ELF-1 (cell line): Measurements from ENCODE around the gene PRAF2.

Experiments used
- DNase-seq: peaks from one replicate; pipeline ENCODE4 v3.0.0-alpha.2; 2016; ENCODE audit warnings: low read depth, low spot score

PRAF2 gene, protein sequence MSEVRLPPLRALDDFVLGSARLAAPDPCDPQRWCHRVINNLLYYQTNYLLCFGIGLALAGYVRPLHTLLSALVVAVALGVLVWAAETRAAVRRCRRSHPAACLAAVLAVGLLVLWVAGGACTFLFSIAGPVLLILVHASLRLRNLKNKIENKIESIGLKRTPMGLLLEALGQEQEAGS

DNA sequence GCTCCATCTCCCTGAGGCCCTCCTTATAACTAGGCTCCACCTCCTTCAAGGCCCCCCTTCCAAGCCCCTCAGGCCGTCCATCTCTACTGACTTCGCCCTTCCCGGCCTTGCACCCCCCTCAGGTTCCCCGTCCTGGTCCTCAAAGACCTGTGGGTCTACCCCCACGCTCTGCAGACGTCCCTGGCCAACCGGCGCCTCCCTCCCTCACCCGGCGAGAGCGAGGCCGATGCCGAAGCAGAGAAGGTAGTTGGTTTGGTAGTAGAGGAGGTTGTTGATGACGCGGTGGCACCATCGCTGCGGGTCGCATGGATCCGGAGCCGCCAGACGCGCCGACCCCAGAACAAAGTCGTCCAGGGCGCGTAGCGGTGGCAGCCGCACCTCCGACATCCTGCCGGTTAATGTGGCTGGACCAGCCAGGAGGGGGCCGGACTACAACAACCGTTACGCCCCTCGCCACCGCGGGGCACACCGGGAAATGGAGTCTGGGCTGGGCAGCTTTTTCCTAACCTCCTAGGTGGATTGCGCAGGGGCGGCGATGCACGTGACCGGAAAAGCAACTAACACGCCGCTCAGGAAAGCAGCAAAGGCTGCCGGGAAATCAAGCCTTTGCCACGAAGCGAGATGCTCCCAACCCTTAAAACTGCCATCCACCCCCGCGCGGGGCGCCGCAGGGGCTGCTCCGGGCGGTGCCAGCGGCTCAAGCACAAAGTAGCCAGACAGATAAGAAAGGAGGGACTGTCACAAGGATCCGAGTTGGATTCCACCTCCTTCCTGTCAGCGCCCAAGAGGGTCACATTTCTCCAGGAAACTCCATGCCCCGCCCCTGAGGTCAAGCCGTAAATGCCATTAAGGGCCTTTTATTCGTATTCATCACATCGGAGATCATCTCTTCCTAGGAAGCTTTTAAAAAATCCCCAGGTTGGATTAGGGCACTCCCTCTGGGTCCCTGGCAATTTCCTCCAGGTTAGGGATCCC is at the start of gene PRAF2:
Gene PRAF2 (minus strand): TSS at position 402 of the 975 bp plus-strand sequence. CDS start 15 bp downstream, at position 387.
- peak; percentile 97 for DNase-seq

DNA sequence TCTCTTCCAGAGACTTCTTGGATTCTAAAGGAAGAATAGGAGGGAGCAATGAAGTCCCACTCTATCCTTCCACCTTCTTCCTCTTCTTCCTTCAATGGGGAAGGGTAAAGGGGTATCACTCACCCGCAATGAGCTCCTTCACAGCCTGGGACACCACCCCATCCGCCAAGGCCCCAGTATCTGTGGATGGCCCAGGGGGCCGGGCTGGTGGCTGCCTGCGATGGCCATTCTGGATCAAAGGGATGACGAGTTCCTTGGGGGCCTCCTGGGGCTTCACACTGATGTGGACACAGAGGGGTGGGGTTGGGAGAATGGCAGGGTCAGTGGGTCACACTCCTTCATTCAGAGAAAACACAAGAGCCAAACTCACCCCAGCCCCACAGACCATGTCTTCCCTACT is 48.7 kb upstream of the PRAF2 start:
- DNase-seq: no peak

DNA sequence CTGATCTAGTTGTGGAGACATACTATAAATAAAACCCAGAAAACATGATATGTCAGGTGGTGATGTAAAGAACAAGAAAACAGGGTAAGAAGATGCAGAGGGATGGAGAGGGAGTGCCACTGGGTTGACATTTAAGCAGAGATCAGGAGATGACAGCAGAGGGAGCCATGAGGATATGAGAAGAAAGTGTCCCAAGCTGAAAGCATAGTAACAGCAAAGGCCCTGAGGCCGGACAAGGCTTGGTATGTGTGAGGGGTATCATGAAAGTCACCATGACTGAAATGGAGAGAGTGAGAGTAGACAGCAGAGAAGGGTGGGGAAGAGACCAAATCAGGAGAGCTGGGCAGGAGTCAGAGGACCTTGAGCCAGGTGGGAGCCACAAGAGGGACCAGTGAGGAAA is 46.3 kb upstream of the PRAF2 start:
- peak; percentile 34 for DNase-seq

DNA sequence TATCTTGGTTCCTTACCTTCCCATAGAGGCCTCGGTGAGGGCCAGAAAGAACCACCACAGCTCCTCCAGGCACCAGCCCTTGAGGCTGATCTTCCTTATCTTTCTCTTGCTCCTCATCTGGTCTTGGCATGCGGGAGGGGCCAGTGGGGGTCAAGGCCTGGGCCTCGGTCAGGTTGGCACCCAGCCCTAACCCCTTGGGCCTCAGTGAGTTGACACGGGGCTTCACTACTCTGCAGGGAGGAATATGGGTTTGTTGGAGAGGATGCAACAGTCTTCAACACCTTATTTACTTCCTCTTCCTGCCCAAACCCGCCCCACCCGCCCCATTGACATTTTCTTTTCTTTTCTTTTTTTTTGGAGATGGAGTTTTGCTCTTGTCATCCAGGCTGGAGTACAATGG is 43.8 kb upstream of the PRAF2 start:
- DNase-seq: no peak

DNA sequence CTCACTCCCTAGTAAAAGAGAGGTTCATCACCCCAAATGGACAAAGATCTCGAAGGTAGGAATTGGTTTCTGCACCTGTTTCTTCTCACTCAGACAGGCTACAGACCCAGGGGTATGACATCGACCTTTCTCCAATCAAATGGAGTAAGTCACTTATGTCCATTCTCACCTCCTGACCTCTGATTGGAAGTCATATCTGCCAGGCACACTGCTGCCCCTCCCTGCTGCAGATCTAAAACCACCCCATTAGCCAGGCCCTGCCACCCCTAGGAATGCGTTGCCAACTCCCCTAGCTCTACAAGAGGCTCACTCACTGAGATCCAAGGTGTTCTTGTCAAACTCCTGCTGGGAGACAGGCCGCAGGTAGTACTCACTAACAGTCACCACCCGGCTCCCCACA is 42.9 kb upstream of the PRAF2 start:
- DNase-seq: no peak

DNA sequence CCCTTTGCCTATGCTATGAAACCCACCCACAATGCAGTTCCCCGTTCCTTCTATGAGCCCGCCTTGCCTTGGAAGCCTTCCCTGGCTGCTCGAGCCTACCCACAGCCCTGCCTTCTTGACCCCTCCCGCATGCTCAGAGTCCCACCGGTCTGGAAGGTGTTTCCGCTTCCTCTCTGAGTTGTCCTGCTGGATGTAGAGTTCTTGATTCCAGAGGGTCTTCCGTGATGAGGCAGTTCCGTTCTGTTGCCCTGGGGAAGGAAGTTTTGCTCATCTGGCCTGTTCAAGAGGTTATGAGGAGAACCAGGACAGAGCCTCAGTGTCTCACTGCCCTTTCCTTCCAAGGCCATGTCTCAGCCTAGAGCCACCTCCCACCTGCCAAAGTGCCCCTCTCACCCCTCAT is 42.3 kb upstream of the PRAF2 start:
- no peak for DNase-seq

DNA sequence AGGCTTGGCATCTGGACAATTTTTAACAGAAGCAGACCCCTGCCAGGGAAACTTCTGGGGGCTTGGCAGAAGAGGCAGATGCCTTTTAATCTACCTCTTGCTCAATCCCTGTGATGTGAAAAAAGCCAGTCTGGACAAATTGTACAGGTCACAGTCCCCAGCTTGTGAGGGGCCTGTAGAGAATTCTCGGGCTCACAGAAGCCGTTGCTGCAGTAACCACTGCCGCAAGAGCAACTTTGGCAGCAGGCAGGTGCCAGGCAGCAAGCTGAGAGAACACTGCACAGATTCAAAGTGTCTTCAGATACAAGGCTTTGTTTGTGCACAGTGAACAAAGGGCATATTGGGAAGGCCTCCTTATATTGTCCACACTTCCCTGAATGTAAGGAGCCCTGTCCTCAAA is 38.0 kb upstream of the PRAF2 start:
- DNase-seq: no peak

DNA sequence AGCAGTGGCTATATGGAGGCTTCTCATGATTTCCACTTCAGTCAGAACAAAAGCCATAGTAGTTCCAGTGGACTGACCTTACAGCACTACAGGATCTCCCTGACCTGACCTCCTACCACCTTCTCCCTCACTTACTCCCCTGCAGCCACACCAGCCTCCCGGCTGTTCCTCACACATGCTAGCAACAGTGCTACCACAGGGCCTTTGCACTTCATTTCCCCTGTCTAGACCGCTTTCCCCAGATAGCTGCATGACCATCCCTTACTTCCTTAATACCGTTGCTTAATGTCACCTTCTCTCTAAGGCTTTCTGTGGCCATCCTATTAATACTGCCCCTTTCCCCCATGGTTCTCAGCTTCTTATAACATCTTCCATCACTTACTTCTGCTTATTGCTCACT is 36.6 kb upstream of the PRAF2 start:
- no peak for DNase-seq

DNA sequence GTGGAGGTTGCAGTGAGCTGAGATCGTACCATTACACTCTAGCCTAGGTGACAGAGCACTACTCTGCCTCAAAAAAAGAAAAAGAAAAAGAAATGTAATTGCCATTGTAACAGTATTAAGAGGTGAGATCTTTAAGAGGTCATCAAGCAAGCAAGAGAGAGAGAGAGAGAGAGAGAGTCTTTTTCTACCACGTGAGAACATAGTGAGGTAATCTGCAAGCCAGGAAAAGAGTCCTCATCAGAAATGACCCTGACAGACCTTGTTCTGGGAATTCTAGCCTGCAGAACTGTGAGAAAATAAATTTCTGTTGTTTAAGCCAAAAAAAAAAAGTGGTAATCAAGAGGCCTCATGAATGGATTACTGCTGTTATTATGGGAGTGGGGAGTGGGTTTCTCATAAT is 34.8 kb upstream of the PRAF2 start:
- DNase-seq: no peak

DNA sequence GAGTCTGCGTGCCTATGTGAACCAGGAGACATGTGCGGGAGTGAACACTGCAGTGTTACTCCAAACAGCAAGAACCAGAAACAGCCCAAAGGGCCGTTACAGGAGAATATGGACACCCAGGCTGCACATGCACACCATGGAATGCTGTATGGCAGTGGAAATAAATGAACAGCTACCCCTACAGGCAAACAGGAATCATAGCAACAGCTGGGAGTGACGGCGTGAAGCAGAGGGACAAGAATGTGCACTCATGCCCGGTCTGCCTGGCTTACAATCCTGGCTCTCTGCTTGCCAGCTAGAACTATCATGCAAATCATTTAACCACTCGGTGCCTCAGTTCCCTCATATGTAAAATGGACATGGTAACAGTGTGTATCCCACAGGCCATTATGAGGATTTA is 33.1 kb upstream of the PRAF2 start:
- peak; percentile 68 for DNase-seq

DNA sequence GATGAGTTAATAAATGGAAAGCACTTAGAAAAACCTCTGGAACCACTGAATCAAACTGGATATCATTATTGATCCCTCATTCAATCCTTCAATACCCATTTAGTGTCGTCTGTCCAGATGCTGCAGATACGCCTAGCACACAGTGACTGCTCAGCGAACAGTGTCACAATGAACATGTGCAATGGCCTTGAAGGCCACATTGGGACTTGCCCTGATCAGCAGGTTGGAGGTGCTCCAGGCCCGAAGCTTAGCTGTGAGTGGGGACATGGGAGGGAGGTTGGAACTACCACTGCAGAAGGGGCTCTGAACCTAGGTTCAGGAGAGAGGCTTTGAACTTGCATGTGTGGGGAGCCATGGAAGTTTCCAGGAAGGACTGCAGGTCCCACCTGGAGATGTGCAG is 32.5 kb upstream of the PRAF2 start:
- no peak for DNase-seq

DNA sequence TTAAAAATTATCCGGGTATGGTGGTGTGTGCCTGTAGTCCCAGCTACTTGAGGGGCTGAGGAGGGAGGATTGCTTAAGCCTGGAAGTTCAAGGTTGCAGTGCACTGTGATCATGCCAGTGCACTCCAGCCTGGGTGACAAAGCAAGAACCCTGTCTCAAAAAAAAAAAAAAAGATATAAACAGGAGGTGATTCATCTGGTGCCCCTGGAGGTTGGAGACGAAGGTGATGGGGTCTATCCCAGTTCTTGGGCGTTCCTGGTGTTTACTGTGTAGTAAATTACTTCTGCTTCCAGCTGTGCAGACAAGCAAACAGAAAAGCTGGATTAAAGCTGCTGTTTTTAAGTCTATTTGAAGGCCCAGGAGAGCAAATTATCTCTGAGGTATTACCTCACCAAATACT is 29.8 kb upstream of the PRAF2 start:
- no peak for DNase-seq

DNA sequence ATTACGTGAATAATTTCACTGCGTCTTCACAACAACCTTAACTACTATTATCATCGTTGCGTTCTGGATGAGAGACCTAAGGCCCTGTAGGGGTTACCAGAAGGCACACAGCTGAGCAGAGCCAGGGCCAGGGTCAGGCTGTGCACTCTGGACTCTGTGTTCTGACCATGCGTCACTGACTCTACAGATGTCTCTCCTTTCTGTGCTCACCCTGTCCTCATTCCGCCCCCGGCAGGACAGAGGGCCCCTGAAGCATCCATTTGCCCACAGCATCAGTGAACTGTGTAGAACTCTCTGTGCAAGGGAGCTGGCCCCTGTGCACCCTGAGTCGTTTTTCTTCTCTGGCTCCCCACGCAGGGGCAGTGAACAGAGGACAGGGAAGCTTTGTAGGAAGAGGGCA is 28.4 kb upstream of the PRAF2 start:
- no peak for DNase-seq

DNA sequence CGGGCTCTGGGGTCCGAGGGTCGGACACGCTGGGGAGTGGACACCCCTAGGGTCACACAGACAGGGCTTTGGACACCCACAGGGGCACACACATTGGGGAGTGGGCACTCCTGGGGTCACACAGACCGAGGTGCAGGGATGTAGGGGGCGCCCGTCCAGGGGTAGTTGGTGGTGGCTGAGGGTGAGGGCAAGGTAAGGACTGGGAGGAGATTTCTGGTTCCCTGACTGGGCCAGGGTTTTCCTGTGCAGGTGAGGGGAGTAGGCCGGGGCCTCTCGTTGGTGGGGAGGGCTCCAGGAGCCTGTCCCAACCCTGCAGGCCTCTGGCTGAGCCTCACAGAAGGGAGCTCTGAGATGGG is 27.8 kb upstream of the PRAF2 start:
- peak; percentile 44 for DNase-seq

DNA sequence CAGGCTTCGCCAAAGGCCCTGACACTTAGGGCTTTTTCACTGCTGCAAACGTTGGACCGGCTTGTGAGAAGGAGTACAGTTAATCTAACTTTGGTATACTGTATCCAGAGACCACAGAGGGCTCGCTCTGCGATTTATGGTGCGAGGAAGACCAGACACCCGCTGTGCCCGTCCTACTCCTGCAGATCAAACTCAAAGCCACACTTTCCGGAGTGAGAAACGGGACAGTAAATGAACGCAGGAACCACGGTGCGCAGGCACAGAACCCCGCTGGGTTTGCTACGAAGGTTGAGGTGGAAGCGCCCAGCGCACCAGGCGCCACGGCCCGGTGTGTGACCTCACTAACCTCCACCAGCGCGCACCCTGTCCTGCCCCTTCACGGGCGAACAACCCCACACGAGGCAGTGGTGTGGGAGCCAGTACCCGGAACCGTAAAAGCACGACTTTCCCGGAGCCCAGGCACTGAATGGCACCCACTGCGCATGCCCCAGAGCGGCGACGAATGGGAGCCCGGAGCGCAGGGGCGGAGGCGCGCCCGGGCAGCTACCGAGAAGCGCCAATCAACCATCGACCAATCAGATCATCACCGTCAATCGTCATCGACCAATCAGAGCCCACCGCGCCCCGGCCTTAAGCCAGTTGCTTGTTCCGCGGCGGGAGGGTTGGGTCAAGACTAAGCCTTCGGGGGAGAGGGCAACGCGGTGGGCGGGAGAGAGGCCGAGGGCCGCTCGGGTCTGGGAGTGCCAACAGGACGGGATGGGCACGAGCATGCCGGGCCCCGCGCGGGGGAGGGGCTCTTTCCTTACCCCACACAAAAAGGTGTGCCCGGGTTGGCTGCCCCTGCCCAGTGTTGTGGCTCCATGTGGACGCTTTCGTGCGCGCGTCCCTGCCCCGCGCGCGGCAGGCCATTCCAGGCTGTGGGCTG is 27.2 kb upstream of the PRAF2 start:
- peak; percentile 99 for DNase-seq

DNA sequence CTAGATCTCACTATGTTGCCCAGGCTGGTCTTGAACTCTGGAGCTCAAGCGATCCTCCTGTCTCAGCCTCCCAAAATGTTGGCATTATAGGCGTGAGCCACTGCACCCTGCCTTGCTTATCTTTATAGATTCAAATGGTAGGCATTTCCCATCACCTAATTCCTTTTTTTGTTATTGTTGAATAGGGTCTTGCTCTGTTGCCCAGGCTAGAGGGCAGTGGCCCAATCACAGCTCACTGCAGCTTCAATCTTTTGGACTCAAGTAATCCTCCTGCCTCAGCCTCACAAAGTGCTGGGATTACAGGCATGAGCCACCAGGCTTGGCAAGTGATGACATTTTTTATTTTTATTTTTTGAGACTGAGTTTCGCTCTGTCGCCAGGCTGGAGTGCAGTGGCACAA is 22.6 kb upstream of the PRAF2 start:
- DNase-seq: no peak

DNA sequence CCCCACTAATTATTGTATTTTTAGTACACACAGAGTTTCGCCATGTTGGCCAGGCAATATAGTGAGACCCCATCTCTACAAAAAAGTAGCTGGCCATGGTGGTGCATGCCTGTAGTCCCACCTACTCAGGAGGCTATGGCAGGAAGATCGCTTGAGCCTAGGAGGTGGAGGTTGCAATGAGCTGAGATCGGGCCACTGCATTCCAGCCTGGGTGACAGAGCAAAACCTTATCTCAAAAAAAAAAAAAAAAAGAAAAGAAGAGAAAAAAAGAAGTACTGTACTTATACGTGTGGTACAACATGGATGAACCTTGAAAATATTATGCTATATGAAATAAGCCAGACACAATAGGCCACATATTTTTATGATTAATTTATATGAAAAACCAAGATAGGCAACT is 15.8 kb upstream of the PRAF2 start:
- DNase-seq: no peak

DNA sequence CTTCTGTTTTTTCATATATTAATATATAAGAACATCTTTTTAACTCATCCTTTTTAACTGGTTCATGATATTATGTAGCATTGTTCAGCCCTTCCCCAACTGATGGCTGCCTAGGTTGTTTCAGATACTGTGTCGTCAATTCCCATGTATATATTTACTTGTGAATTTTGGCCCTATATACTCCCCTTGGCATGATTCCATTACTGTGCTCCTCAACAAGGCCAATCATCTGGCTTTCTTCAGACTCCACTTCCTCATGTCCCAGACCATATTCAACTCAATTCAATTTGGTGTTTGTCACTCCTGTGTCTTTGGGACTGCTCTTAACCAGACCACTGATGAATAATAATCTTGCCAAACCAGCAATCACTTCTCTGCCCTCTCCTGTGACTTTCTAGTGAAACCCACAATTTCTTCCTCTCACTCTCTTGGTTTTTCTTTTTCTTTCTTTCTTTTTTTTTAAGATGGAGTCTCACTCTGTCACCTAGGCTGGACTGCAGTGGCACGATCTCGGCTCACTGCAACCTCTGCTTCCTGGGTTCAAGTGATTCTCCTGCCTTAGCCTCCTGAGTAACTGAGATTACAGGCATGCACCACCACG is 8.6 kb upstream of the PRAF2 start:
- DNase-seq: no peak

DNA sequence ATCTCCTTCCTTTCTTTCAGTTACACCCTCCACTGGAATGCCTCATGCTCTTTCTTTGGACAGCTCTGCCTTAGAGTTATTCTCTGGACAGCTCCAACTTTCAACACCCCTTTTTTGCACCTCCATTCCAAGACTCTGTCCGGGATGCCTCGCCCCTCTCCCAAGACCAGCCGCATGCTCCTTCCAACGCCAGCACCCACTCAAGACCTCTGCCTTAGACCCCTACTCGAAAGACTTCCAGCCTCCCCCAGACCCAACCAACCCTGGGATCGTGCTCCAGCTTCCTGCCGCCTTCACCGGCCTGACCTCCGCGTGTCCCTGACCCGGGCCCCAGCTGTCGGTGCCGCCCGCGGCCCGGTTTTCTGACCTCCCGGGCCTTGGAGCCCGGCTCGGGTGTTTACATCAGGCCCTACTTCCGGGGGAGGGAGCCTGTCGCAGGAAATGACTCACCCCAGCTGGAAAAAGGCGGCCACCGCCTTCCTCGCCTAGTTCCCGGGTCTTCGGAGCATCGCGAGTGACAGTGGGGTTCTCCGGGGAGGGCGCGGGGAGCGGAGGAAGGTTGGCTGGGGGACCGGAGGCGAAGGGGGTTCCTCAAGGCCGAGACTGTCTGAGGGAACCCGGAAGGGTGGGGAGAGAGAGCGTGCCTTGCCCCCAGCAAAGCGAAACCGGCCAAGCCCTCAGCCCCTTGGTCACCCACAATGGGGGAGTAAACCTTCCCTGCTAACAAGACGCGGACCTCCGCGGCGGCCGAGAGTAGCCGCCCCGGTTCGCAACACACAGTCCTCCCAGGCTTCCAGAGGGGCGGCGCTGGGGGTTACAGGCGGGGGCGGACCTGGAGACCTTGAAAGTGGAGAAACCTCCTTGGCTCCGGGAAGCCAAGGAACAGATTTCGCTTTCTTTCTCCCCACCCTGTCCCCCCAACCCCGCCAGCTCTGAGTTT is 6.0 kb upstream of the PRAF2 start, which contains the start of gene WDR45:
Gene WDR45 (minus strand): TSS at position 399 of the 940 bp plus-strand sequence. CDS start 1,792 bp downstream, outside the sequence.
- peak; percentile 85 for DNase-seq

DNA sequence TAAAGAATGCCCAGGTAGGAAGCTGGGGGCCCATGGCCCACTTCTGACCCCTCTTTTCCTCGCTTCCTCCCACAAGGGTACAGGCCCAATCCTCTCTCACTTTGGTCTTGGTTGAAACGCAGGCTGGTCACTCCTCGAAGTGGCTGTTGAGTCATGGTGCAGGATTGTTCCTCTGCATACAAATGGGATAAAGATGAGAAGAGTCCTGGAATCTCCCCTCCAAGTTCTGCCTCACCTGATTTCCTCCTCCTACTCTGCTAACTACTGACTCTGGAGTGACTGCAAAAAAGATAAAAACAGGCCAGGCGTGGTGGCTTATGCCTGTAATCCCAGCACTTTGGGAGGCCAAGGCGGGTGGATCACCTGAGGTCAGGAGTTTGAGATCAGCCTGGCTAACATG is 4.1 kb upstream of the PRAF2 start:
- DNase-seq: no peak
